ENCODE results near the gene SLC6A1.

GRCh38 chr3:10986592-10986991, 6.0 kb upstream of the SLC6A1 start:
- no peak for TF ChIP-seq POLR2AphosphoS5 (IDR thresholded peaks at IDR 0.05; ENCODE audit: low read depth, low read length)
- TF ChIP-seq CTCF (IDR thresholded peaks at IDR 0.05 in 2 of 3, conservative IDR thresholded peaks at IDR 0.05 in 1 of 3; ENCODE audit: borderline replicate concordance in 1 of 3, insufficient read depth in 1 of 3, low read depth in 2 of 3, low read length in 2 of 3): no peak
- TF ChIP-seq FOSL1 (IDR thresholded peaks at IDR 0.05; ENCODE audit: low read depth): no peak
- TF ChIP-seq EGR1 (IDR thresholded peaks at IDR 0.05; ENCODE audit: low read depth): no peak
- no peak for TF ChIP-seq SP1 (IDR thresholded peaks at IDR 0.05; ENCODE audit: low read depth)
- TF ChIP-seq, protein P1, sequence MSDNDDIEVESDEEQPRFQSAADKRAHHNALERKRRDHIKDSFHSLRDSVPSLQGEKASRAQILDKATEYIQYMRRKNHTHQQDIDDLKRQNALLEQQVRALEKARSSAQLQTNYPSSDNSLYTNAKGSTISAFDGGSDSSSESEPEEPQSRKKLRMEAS (IDR thresholded peaks at IDR 0.05): no peak
- TF ChIP-seq POLR2A (IDR thresholded peaks at IDR 0.05; ENCODE audit: borderline replicate concordance, extremely low read depth, insufficient read depth, insufficient read length): no peak
- no peak for TF ChIP-seq RAD21 (IDR thresholded peaks at IDR 0.05; ENCODE audit: low read depth)
- TF ChIP-seq SIN3A (IDR thresholded peaks at IDR 0.05; ENCODE audit: low read depth): no peak
- no peak for TF ChIP-seq EZH2phosphoT487 (IDR thresholded peaks at IDR 0.05; ENCODE audit: borderline replicate concordance)
- no peak for TF ChIP-seq REST (IDR thresholded peaks at IDR 0.05; ENCODE audit: low read depth)
- TF ChIP-seq ELF1 (IDR thresholded peaks at IDR 0.05; ENCODE audit: borderline replicate concordance, low read depth): no peak
- TF ChIP-seq EZH2 (IDR thresholded peaks at IDR 0.05): no peak

Data from HCT116 (cell line).